Trophoblast cell (in vitro differentiated cells and primary cell): ENCODE results near the gene CALCOCO1.

Experiments
- DNase-seq, 2 donors: peaks; one replicate each; pipeline ENCODE4 v3.0.0-alpha.2; 2016
- H2AFZ ChIP-seq: 2 replicates; pipeline ENCODE4 v1.6.1; 2013; ENCODE audit warnings: low read length, moderate library complexity, mild to moderate bottlenecking; ENCODE audit not compliant: insufficient read depth, poor library complexity
- H2AK5ac ChIP-seq: 2 replicates; pipeline ENCODE4 v1.6.1; 2013; ENCODE audit warnings: mild to moderate bottlenecking, low read length
- H2BK120ac ChIP-seq: 2 replicates; pipeline ENCODE4 v1.6.1; 2013; ENCODE audit warnings: low read length, mild to moderate bottlenecking, moderate library complexity; ENCODE audit not compliant: insufficient read depth, poor library complexity
- H2BK12ac ChIP-seq: 2 replicates; pipeline ENCODE4 v1.6.1; 2013; ENCODE audit warnings: mild to moderate bottlenecking, low read length, moderate library complexity
- H2BK5ac ChIP-seq: 2 replicates; pipeline ENCODE4 v1.6.1; 2013; ENCODE audit warnings: low read length, low read depth, moderate library complexity, mild to moderate bottlenecking; ENCODE audit not compliant: poor library complexity
- H3K14ac ChIP-seq: 2 replicates; pipeline ENCODE4 v1.6.1; 2013; ENCODE audit warnings: mild to moderate bottlenecking, low read length
- H3K18ac ChIP-seq: 2 replicates; pipeline ENCODE4 v1.6.1; 2013; ENCODE audit warnings: mild to moderate bottlenecking, low read length
- H3K23ac ChIP-seq: 2 replicates; pipeline ENCODE4 v1.6.1; 2013; ENCODE audit warnings: low read length
- H3K27ac ChIP-seq: 2 replicates; pipeline ENCODE4 v1.5.1; 2013; ENCODE audit warnings: low read depth, mild to moderate bottlenecking, inconsistent platforms, low read length, moderate library complexity
- H3K27me3 ChIP-seq: 2 replicates; pipeline ENCODE4 v1.6.1; 2013; ENCODE audit warnings: inconsistent platforms, mild to moderate bottlenecking, low read length, moderate library complexity; ENCODE audit not compliant: insufficient read depth
- H3K36me3 ChIP-seq, 2 experiments: 1 replicate in 1 of 2; 2 replicates in 1 of 2; pipeline ENCODE4 v1.6.1; 2013; ENCODE audit warnings: low read length in 2 of 2, mild to moderate bottlenecking in 2 of 2, moderate library complexity in 1 of 2; ENCODE audit not compliant: insufficient read depth in 2 of 2, control insufficient read depth in 1 of 2
- H3K4ac ChIP-seq: 2 replicates; pipeline ENCODE4 v1.6.1; 2013; ENCODE audit warnings: low read depth, mild to moderate bottlenecking, low read length, moderate library complexity
- H3K4me1 ChIP-seq, 2 experiments: 1 replicate in 1 of 2; 2 replicates in 1 of 2; pipeline ENCODE4 v1.6.1; 2013; ENCODE audit warnings: low read length in 2 of 2, mild to moderate bottlenecking in 2 of 2, moderate library complexity in 1 of 2; ENCODE audit not compliant: insufficient read depth in 2 of 2, control insufficient read depth in 1 of 2
- H3K4me2 ChIP-seq: 2 replicates; pipeline ENCODE4 v1.6.1; 2013; ENCODE audit warnings: inconsistent platforms, mild to moderate bottlenecking, low read length, moderate library complexity
- H3K4me3 ChIP-seq: 2 replicates; pipeline ENCODE4 v1.5.1; 2013; ENCODE audit warnings: mild to moderate bottlenecking, low read depth, low read length, inconsistent platforms
- H3K79me1 ChIP-seq: one replicate; pipeline ENCODE4 v1.6.1; 2013; ENCODE audit warnings: low read length
- H3K79me2 ChIP-seq: 2 replicates; pipeline ENCODE4 v1.6.1; 2013; ENCODE audit warnings: low read length, mild to moderate bottlenecking; ENCODE audit not compliant: control insufficient read depth, insufficient read depth, poor library complexity
- H3K9ac ChIP-seq: 2 replicates; pipeline ENCODE4 v1.6.1; 2013; ENCODE audit warnings: mild to moderate bottlenecking, low read length
- H3K9me3 ChIP-seq: 2 replicates; pipeline ENCODE4 v1.6.1; 2013; ENCODE audit warnings: low read depth, mild to moderate bottlenecking, control low read depth, inconsistent platforms, low read length; ENCODE audit not compliant: insufficient read depth
- H4K12ac ChIP-seq: 2 replicates; pipeline ENCODE4 v1.6.1; 2013; ENCODE audit warnings: low read depth, mild to moderate bottlenecking, low read length, moderate library complexity
- H4K8ac ChIP-seq: 2 replicates; pipeline ENCODE4 v1.6.1; 2013; ENCODE audit warnings: low read depth, mild to moderate bottlenecking, low read length, moderate library complexity
- H4K91ac ChIP-seq: one replicate; pipeline ENCODE4 v1.6.1; 2013; ENCODE audit warnings: low read depth, mild to moderate bottlenecking, low read length, moderate library complexity
- WGBS: extraction: QIAGEN DNeasy Blood & Tissue Kit; methylation state at CpG from one replicate; pipeline ENCODE4 v1.1.7; 2013; ENCODE audit warnings: missing lambda C conversion rate; ENCODE audit not compliant: insufficient read length, insufficient coverage; ENCODE audit errors: extremely low coverage; 5-methylcytosine and 5-hydroxymethylcytosine counted together

Gene CALCOCO1

DNA sequence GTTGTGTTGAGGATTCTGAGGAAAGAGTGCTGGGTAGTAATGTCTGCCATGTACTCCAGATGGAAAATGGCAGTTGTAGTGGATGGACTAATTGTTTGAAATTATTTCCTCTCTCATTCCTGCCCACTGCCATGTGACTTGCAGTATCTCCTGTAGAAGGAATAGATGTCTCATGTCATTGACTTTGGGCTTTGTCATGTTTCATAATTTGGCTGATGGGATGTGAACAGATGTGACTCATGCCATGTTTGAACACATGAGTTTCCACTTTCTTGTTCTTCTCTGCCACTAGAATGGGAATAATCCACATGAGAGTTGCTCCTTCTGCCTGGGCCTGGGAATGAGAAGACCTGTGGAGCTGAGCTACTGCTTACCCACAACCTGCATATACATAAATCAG is 2.4 kb upstream of the CALCOCO1 start:
- H3K79me2 ChIP-seq: no peaks in the 10 kb centered on the region
- H3K4me1 ChIP-seq: peaks cover 4% of the 10 kb centered on the region in 2 experiments
- H3K4me2 ChIP-seq: no peak overlapping the region
- H3K23ac ChIP-seq: no peak overlapping the region
- H2AK5ac ChIP-seq: no peak overlapping the region
- no peak overlapping the region for H4K91ac ChIP-seq
- H3K36me3 ChIP-seq: no peaks in the 10 kb centered on the region
- no peak overlapping the region for H3K27ac ChIP-seq
- H3K4ac ChIP-seq: no peak overlapping the region
- no peak overlapping the region for H4K12ac ChIP-seq
- no peak overlapping the region for H2AFZ ChIP-seq
- H3K4me3 ChIP-seq: no peak overlapping the region
- H3K9me3 ChIP-seq: peaks cover 2% of the 10 kb centered on the region
- no peaks in the 10 kb centered on the region for H3K27me3 ChIP-seq
- no peak for DNase-seq
- H2BK12ac ChIP-seq: no peak overlapping the region
- H4K8ac ChIP-seq: no peak overlapping the region
- H2BK120ac ChIP-seq: no peak overlapping the region
- H3K9ac ChIP-seq: no peak overlapping the region
- H3K14ac ChIP-seq: no peak overlapping the region
- no peak overlapping the region for H2BK5ac ChIP-seq
- H3K79me1 ChIP-seq: no peaks in the 10 kb centered on the region
- H3K18ac ChIP-seq: no peak overlapping the region

DNA sequence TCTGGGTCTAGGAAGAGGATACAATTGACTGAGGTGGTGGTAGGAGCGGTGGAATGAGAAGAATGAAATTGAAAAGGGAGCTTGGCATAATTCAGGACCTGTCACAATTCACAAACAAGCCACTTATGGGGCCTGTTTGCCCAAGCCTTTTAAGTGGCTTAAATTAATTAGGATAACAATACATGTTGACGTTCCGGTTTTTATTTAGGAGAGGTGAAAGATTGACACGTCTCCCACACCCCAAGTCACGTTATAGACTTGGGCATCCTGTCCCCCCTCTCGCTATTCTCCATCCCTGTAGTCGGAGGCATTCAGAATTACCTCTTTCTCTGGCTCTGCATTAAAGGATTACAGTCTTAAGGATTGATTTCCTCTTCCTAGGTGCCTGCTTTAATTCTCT is 954 bp upstream of the CALCOCO1 start:
- WGBS: no CpG with 5 or more reads among the region's 7 CpGs
- H3K4ac ChIP-seq: no peak overlapping the region
- no peaks in the 10 kb centered on the region for H3K27me3 ChIP-seq
- DNase-seq: no peak
- H3K9me3 ChIP-seq: peaks cover 2% of the 10 kb centered on the region
- H3K9ac ChIP-seq: no peak overlapping the region
- no peak overlapping the region for H2BK120ac ChIP-seq
- H3K4me3 ChIP-seq: no peak overlapping the region
- no peak overlapping the region for H3K23ac ChIP-seq
- no peak overlapping the region for H3K27ac ChIP-seq
- peak overlapping the region; percentile 96 for H3K4me2 ChIP-seq
- no peak overlapping the region for H2AK5ac ChIP-seq
- H3K79me1 ChIP-seq: no peaks in the 10 kb centered on the region
- H3K36me3 ChIP-seq: peaks cover 5 to 9% of the 10 kb centered on the region in 2 experiments
- H4K8ac ChIP-seq: peak overlapping the region; percentile 80
- H2BK5ac ChIP-seq: no peak overlapping the region
- no peak overlapping the region for H4K12ac ChIP-seq
- H3K14ac ChIP-seq: no peak overlapping the region
- H2BK12ac ChIP-seq: no peak overlapping the region
- H3K18ac ChIP-seq: no peak overlapping the region
- H3K4me1 ChIP-seq: peaks cover 4% of the 10 kb centered on the region in 2 experiments
- H3K79me2 ChIP-seq: no peaks in the 10 kb centered on the region
- peak overlapping the region; percentile 30 for H2AFZ ChIP-seq
- H4K91ac ChIP-seq: no peak overlapping the region

DNA sequence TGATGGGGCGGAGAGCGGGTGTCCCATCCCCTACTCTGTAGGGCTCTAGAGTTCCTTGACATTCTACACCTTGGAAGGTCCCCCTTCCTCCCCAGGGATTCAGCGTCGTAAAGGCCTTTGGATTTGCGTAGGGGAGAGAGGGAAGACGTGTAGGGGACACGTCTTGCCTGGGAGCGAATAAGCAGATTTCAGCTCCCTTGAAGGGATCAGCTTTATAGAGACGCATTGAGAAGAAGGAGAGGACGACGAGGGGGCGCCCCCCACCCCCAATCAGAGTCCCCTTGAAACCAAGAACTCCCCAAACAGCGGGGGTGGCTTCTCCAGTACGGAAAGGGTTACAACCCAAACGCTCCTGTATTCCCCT is 324 bp downstream of the CALCOCO1 start:
- H2BK120ac ChIP-seq: no peak overlapping the region

DNA sequence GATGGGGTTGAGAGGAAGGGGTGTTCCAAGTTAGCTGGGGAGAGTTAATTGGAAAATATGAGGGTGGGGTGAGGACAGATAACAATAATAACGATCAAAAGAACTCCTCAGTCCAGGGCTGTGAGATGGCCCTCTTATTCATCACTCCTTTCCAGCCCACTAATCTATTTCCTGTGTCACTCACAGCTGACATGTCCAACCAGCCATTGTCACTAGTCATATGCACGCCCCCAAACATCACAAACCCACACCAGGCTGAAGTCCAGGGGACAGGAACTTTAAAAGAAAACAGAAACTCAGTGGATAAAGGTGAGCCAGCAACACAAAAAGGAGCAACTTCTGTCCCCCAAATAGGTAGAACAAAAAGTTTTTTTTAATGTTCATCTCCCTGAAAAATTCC is 911 bp downstream of the CALCOCO1 start:
- no peak overlapping the region for H3K14ac ChIP-seq
- no peak for DNase-seq
- peaks cover 14 to 22% of the 10 kb centered on the region in 2 experiments for H3K36me3 ChIP-seq
- H2BK12ac ChIP-seq: no peak overlapping the region
- peaks cover 4% of the 10 kb centered on the region in 2 experiments for H3K4me1 ChIP-seq
- H4K8ac ChIP-seq: no peak overlapping the region
- H3K4me2 ChIP-seq: peak overlapping the region; percentile 72
- H4K12ac ChIP-seq: no peak overlapping the region
- peaks cover 2% of the 10 kb centered on the region for H3K9me3 ChIP-seq
- no peaks in the 10 kb centered on the region for H3K79me1 ChIP-seq
- H3K18ac ChIP-seq: no peak overlapping the region
- no peak overlapping the region for H3K23ac ChIP-seq
- no peak overlapping the region for H4K91ac ChIP-seq
- H3K27ac ChIP-seq: no peak overlapping the region
- no peak overlapping the region for H3K4me3 ChIP-seq
- no peak overlapping the region for H2AFZ ChIP-seq
- H3K79me2 ChIP-seq: no peaks in the 10 kb centered on the region
- H2BK5ac ChIP-seq: no peak overlapping the region
- no peak overlapping the region for H2BK120ac ChIP-seq
- H3K27me3 ChIP-seq: no peaks in the 10 kb centered on the region
- H3K4ac ChIP-seq: no peak overlapping the region
- H2AK5ac ChIP-seq: no peak overlapping the region
- H3K9ac ChIP-seq: no peak overlapping the region
- no CpG with 5 or more reads among the region's 2 CpGs for WGBS

More for the DNA sequence above, 324 bp downstream of the CALCOCO1 start:
- Histone ChIP-seq H3K27me3 (no peaks in the 10 kb centered on the region), H4K91ac (peak overlapping the region; percentile 18), H3K23ac (no peak overlapping the region), H3K14ac (no peak overlapping the region), H3K4me2 (peak overlapping the region; percentile 72), H3K4me1 (peaks cover 4% of the 10 kb centered on the region in 2 experiments), H3K9me3 (peaks cover 2% of the 10 kb centered on the region), H4K12ac (no peak overlapping the region), H2AK5ac (no peak overlapping the region), H3K36me3 (peaks cover 11 to 18% of the 10 kb centered on the region in 2 experiments), H3K79me2 (no peaks in the 10 kb centered on the region), H3K79me1 (no peaks in the 10 kb centered on the region), H3K9ac (peak overlapping the region; percentile 83), H2AFZ (peak overlapping the region; percentile 61), H3K27ac (no peak overlapping the region), H3K4ac (no peak overlapping the region), H4K8ac (peak overlapping the region; percentile 18), H3K4me3 (peak overlapping the region; percentile 83), H2BK12ac (no peak overlapping the region), H3K18ac (no peak overlapping the region), H2BK5ac (no peak overlapping the region)
- no CpG with 5 or more reads among the region's 15 CpGs for WGBS
- peak in 1 of 2 donors; percentile 21 for DNase-seq
